ENCODE data around the gene PHF13.
"Not testable (repeated sequence)": the region's sequence is repeated elsewhere in the genome, so short reads cannot be mapped to it uniquely, and the experiment has no call there.

The PHF13 gene

GRCh38 chr1:6587261-6588005, 26.1 kb upstream of the PHF13 start:
- no peak for DNase-seq (ENCODE audit: low spot score)

DNA sequence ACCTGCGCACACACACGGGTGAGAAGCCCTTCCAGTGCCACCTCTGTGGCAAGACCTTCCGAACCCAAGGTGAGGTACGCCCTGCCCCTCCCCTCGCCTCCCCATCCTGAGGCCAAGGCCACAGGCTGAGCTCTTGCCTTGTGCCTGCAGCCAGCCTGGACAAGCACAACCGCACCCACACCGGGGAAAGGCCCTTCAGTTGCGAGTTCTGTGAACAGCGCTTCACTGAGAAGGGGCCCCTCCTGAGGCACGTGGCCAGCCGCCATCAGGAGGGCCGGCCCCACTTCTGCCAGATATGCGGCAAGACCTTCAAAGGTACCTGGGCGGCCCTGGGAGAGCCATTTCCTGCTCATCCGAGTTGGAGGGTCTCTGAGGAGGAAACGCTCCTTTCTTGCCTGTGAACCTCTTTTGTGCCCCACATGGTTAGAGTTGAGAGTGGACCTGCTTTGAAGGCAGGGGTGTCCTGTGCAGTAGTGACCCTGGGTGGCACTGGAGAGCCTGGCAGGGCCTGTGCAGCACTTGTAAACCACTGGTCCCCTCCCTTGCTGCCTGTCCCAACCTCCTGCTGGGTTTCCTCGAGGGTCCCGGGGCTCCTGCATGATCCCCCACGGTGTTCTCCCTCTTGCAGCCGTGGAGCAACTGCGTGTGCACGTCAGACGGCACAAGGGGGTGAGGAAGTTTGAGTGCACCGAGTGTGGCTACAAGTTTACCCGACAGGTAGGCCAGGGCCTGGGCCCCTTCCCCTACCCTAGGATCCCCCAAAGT, 25.2 kb upstream of the PHF13 start:
- no peak for DNase-seq (ENCODE audit: low spot score)

GRCh38 chr1:6588893-6589520, 24.5 kb upstream of the PHF13 start:
- no peak for DNase-seq (ENCODE audit: low spot score)

- no peak for DNase-seq (ENCODE audit: low spot score)
These were observed 23.5 kb upstream of the PHF13 start for GRCh38 chr1:6590046-6590445.

- DNase-seq (ENCODE audit: low spot score): no peak
These were observed 22.3 kb upstream of the PHF13 start for GRCh38 chr1:6591222-6591621.

- DNase-seq (ENCODE audit: low spot score): no peak
These were observed 21.9 kb upstream of the PHF13 start for GRCh38 chr1:6591644-6592043.

DNA sequence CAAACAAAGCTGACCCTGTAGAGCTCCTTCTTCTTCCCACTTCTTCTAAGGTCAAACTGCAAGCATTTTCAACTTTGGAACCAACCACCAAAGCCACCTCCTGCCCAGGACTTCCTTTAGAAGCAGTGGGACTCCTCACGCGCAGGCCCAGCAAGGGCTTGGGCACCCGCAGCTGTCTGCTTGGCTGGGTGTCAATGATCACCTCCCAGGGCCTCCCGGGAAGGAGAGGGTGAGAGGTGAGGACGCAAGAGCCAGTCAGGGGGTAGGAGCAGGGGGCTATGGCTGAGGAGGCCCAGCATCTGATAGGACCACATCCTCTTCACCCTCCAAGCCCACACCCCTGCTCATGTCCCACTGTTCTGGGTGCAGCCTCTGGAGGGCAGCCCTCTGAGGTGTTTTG, 21.1 kb upstream of the PHF13 start:
- DNase-seq (ENCODE audit: low spot score): no peak

DNA sequence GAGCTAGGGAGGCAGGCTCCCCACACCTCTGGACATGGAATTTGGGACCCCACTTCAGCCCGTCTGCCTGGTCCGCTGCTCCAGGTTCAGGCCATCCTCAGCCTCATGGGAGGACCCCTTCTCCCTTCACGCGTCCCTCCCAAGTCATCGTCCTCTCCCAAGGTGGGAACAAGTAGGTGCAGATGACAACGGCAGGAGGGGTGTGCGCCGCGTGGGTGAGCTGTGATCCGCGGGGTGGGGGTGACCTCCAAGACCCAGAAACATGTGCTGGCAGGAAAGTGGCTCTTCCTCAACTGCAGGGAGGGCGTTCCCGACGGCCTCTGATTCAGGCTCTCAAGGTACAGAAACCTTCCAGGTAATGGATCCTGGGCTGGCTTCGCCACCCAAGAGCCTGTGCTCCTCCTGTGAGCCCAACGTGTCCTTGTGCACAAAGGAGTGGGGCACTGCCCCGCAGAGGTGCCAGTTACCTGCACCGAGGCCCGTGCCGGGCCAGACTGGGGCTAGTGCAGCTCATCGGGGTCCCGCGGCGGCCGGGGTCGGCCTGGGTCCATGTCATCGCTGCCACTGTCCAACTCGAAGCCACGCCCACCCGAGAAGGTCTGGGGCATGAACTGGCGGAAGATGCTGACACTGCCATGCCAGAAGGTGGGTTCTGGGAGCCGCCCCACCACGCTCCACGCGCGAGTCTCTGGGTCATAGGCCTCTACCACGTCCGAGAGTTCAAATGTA, 20.5 kb upstream of the PHF13 start:
- no peak for DNase-seq (ENCODE audit: low spot score)

GRCh38 chr1:6593810-6594209, 19.7 kb upstream of the PHF13 start:
- no peak for DNase-seq (ENCODE audit: low spot score)

DNA sequence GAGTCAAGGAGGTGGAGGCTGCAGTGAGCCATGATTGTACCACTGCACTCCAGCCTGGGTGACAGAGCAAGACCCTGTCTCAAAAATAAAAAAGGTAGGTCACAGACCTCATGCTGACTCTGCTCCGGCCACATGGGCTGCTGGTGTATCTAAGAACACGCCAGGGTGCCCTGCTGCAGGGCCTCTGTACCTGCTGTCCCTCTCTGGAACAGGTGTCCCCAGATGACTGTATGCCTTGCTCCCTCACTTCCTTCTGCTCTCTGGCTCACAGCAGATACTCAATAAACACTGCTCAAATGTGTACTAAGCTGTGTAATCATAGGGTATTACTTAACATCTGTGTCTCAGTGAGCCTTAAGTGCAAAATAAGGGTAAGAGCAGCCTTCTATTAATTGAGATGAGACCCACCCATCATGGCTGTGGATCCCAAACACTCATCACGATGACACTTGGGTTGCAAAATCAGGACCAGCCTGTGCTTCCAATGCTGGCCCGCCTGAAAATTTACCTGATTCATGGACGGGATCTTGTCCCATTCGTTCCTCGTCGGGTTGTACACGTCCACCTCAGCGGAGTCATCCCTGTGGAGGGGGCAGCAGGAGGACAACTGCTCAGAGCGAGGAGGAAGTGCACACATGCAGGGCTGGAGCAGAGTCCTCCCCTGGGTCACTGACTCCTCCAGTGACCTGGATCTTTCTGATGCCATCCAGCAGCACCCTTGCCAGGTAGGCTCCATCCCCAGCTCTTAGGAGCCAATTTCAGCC, 18.4 kb upstream of the PHF13 start:
- DNase-seq (ENCODE audit: low spot score): no peak

- no peak for DNase-seq (ENCODE audit: low spot score)
These were observed 17.2 kb upstream of the PHF13 start for GRCh38 chr1:6596351-6596750.

GRCh38 chr1:6596886-6597776, 16.4 kb upstream of the PHF13 start:
- no peak for DNase-seq (ENCODE audit: low spot score)

GRCh38 chr1:6597777-6598131, 15.8 kb upstream of the PHF13 start:
- DNase-seq (ENCODE audit: low spot score): no peak

- no peak for DNase-seq (ENCODE audit: low spot score)
These were observed 14.2 kb upstream of the PHF13 start for GRCh38 chr1:6599141-6599975.

GRCh38 chr1:6599991-6600390, 13.5 kb upstream of the PHF13 start:
- DNase-seq (ENCODE audit: low spot score): not testable (repeated sequence)

GRCh38 chr1:6600410-6601048, 13.0 kb upstream of the PHF13 start:
- no peak for DNase-seq (ENCODE audit: low spot score)

DNA sequence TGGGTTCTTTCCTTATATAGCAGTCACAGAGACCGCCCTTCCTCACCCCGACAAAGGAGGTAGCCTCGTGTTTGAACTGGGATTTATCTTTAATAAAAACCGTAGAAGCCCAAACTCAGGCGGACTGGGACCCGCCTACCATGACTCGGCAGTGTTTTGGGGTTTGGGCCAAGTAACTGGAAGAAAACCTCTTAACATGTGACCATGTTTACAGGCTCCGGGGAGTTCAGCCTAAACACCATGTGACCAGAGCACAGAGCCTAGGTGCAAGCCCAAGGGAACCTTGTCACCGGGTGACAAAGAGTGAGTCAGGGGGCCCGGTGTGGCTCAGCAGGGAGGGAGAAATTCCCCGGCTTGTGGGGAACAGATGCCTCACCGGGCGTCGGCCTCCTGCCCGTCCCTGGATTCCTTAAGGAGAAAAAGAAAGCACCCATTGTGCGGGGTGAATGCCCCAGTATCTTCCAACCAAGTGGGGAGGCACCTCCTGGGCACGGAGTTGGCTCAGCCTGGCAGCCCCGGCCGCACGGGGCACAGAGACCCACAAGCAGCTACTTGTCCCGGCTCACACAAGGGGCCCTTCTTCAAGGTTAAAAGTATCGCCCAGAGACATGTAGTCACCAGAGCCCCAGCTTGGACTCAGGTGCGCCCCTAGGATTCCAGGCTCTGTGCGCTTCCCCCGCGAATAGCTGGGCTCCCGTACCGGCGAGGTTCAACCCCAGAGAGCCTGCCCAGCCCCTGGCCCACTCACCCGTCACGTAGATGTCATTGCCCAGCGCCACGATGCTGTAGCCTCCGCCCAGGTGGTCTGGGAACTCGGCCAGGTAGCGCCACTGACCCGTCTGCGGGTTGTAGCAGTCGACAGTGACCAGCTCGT, 12.2 kb upstream of the PHF13 start:
- peak; percentile 57 for DNase-seq (ENCODE audit: low spot score)

- peak; percentile 70 for DNase-seq (ENCODE audit: low spot score)
These were observed 11.4 kb upstream of the PHF13 start for GRCh38 chr1:6601923-6602668.
